ENCODE results near the gene TMC8.
"Not testable (repeated sequence)": the region's sequence is repeated elsewhere in the genome, so short reads cannot be mapped to it uniquely, and the experiment has no call there.

TMC8 gene

DNA sequence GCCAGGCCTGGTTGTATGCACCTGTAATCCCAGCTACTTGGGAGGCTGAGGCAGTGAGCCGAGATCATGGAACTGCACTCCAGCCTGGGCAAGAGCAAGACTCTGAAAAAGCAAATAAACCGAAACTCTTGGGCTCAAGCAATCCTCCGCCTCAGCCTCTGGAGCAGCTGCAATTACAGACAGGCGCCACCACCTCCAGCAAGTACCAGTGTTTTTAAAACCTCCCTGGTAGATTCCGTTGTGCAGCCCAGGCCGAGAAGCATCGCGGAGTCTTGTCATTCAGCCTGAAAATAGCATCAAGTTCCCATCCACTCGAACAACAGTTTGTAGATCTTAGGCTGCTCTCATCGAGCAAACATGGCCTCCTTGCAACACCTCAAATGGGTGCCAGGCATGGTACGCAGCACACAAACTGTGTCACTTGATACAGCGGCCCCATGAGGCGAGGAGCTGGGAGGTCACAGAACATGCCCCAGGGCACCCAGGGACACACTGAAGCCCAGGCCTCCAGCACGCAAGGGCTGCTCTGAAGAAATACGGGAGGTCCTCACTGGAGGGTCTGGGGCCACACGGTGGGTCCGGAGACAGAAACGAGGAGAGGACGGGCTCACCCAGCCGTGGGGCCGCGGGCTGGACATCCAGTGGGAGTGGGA, 20.1 kb upstream of the TMC8 start:
- no peak for DNase-seq

GRCh38 chr17:78111016-78111726, 19.4 kb upstream of the TMC8 start:
- no peak for DNase-seq

DNA sequence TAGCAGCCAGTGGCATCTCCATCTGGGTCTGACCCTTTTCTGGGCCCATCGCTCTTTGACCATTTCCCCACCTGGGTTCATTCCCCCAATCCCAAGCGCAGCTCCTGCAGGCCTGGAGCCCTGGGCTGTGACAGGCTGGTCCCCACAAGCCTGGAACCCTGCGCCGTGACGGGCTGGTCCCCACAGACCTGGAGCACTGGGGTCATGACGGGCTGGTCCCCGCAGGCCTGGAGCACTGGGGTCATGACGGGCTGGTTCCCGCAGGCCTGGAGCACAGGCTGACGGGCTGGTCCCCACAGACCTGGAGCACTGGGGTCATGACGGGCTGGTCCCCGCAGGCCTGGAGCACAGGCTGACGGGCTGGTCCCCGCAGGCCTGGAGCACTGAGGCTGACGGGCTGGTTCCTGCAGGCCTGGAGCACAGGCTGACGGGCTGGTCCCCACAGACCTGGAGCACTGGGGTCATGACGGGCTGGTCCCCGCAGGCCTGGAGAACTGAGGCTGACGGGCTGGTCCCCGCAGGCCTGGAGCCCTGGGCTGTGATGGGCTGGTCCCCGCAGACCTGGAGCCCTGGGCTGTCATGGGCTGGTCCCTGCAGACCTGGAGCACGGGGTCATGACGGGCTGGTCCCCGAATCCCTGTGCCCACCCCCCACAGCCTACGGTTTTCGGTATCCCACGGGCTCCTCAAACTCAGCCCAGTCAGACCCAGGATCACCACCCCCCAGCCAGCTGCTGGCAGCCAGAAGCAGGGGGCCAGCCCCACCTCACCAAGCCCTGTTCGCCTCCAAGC, 18.6 kb upstream of the TMC8 start:
- DNase-seq, result no peak

GRCh38 chr17:78112518-78113471, 17.8 kb upstream of the TMC8 start:
- peak; percentile 99 for DNase-seq

DNA sequence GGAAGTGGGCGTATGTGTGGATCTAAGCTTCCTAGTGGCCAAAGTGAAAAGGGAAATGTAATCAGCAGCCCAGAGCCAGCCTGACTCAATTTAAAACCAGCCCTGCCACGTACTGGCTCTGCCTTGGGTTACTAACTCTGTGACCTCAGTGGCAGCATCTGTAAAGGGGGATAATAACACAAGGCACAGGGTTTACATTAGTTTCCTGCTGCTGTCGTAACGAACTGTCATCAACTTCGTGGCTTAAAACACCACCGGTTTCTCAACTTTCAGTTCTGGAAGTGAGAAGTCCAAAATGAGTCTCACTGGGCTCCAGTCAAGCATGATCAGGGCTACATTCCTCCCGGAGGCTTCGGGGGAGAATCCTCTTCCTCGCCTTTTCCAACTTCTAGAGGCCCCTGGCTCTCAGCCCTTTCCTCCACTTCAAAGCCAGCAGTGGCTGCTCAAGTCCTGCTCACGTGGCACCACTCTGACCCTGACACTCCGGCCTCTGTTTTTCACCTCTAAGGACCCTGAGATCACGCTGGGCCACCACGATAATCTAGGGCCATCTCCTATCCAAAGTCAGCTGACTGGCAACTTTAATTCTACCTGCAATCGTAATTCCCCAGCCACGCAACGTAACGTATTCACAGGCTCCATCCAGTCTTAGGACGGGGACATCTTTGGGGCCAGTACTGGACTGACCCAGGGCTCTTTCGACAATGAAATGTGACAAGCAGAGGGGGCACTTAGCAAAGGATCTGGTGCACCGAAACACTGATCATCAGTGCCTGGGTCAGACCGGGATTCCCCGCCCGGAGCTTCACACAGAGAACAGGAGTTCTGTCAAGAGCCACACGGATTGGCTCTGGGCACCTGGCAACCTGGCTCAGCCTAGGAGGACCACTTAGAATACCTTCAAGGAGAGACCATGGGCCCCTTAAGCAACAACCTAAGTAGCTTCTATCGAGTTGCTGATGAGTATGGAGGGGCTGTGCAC, 16.5 kb upstream of the TMC8 start:
- DNase-seq, result no peak

- no peak for DNase-seq
Measured at GRCh38 chr17:78114831-78115723, 15.5 kb upstream of the TMC8 start.

DNA sequence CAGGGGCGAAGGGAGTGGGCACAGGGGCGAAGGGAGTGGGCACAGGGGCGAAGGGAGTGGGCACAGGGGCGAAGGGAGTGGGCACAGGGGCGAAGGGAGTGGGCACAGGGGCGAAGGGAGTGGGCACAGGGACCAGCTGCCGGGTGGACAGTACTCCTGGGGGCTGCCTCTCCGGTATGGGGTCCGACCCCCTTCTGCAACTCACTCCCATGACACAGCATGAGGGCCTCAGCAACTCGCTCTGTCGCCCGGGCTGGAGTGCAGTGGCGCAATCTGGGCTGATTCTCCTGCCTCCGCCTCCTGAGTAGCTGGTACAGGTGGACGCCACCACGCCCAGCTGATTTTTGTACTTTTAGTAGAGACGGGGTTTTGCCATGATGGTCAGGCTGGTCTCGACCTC, 14.8 kb upstream of the TMC8 start:
- DNase-seq, result not testable (repeated sequence)

GRCh38 chr17:78116411-78116810, 14.2 kb upstream of the TMC8 start:
- DNase-seq, result no peak

GRCh38 chr17:78117027-78117981, 13.3 kb upstream of the TMC8 start:
- peak; percentile 63 for DNase-seq

DNA sequence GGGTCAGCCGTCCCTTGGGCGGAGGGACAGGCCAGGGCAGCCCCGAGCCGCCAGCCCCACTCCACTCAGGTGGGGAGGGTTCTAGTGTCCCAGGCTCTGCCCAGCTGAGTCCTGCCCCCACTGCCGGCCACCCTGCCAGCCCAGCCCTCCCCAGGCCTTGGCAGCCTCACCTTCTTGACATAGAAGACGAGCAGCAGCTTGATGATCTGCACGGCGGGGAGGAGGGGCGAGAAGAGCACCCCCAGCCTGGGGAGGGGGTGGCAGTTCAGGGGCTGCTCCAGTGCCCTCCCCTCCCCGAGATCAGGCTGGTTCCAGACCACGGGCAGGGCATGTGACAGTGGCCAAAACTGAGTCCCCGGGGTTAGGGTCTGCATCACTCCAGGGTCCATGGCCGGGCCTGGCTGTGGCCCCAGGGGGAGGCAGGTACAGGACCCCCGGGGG, 11.8 kb upstream of the TMC8 start:
- no peak for DNase-seq

DNA sequence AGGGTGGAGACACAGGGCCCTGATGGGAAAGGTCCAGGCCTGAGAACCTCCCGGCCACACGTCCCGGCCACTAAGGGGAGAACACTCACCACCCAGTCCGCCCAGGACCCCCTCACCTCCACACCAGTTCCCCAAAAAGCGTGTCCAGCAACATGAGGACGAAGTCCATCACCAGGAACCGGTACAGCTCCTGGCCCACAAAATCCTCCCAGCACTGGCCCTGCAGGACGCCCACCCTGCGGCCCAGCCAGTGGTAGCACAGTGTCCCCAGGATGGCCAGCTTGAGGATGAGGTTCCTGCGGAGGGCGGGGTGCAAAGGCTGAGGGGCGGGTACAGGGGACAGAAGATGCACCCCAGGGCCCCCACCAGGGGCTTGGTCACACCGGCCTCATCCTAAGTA, 10.0 kb upstream of the TMC8 start:
- no peak for DNase-seq

DNA sequence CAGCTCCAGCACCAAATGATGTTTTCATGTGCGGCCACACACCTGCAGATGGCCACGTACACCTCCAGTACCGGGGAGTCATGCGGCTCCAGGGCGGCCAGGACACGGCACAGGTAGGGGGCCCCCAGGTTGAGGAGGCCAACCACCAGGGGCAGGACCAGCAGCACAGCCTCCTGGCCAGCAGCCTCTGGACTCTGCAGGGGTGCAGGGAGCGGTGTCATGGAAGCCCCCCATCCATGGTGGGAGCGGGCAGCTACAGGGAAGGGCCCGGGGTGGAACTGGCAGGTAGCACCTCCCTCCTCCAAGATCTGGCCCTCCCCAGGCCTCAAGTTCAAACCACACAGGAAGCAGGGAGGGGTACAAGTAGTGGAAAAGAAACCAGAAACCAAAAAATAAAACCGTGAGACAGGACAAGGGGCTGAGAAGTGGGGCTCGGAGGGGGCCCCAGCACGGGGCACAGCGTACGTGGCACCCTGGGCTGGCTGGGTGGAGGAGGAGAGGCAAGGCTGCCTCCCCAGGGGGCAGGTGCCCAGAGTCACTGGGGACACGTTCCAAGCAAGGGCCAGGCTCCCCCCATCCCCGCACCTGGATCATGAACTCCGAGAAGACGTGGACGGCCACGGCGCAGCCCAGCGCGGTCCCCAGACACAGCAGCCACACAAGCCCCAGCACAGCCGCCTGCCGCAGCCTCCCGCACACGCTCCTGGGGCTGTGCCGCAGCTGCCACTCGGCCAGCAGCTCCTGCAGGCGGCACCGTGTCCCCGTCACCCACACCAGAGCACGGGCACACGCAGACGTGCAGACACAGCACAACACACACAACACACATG, 9.4 kb upstream of the TMC8 start:
- DNase-seq, result peak; percentile 71

DNA sequence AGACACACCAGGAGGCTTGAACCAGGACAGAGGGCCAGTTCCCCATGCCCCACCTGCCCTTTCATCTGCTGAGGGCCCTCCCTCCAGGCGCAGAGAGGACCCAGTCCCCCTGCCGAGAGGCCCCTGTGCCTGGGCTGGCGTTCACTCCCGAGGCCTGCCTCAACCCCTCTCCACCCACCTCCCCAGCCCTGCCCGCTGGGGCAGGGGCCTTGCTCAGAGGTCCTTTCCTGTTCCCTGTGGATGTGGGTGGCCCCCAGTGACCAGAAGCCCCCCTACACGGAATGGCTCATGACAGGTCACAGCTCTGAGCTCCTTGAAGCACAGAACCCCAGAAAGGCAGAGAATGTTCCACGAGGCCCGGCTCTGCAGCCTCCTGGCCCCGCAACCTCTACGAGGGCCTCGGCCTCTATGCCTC, 8.8 kb upstream of the TMC8 start:
- DNase-seq, result peak; percentile 64

DNA sequence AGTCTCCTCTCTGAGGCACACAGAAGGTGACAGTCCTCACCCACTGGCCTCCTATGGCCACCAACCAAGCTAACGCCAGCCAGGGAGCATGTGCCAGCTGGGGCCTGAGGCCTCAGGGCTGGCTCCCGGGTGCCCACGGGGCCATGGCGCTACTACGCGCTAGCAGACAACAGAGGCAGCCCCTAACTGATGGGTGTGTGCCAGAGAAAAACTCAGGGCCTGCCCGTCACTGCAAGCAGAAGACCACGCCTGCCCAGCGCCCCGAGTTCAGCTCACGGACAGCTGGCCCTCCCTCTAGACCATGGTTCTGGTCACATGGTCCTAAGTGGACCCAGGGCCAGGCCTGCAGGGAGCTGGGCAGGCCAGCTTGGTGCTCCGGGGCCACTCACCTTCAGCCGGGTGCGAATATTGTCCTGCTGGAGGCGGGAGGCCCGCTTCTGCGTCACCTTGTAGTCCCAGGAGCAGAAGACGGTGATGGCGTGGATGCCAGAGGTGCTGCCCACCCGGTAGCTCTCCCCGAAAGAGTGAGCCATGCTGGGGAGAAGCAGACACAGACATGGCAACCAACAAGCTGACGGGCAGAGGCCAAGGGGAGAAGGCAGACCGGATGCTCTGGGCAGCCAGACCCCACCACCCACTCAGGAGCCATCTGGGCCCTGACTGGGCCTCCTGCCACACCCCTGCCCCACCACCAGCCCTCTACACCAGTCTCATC, 8.2 kb upstream of the TMC8 start:
- DNase-seq, result no peak

DNA sequence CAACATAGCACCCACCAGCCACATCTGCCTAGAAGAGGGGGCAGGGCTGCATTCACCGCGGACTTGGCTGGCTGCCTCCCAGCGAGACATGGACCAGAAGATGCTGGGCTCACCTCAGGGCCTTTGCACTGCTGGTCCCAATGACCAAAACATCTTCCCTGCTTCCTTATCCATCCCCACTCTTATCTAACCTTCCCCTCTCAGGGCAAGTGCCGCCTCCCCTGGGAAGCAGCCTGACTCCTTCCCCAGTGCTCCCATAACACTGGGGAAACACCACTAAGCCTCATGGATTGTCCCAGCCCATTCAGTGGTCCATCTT, 7.7 kb upstream of the TMC8 start:
- DNase-seq, result no peak

- DNase-seq, result no peak
Measured at GRCh38 chr17:78123258-78123929, 7.2 kb upstream of the TMC8 start.
